Stimulated activated memory B cell treated with anti-CD40 and anti-IgM and Interleukin-4, amounts not matched to agents 10 μg/mL and 1 μg/mL and 100 μg/mL, for 72 hours (primary cell): ENCODE measurements around the gene CLDN5.

Experiments used
- ATAC-seq: fragments of 150-1000 bp; cut with Tn5 transposase; 2 replicates; pipeline ENCODE4 v1.10.0; 2021
- H3K27ac Mint-ChIP-seq: one replicate; pipeline ENCODE4 v1.8.0; 2022; ENCODE audit warnings: mild to moderate bottlenecking, mixed read lengths
- H3K27me3 Mint-ChIP-seq: one replicate; pipeline ENCODE4 v1.8.0; 2022; ENCODE audit warnings: mixed read lengths
- H3K36me3 Mint-ChIP-seq: one replicate; pipeline ENCODE4 v1.8.0; 2022; ENCODE audit warnings: mixed read lengths
- H3K4me1 Mint-ChIP-seq: one replicate; pipeline ENCODE4 v1.8.0; 2022; ENCODE audit warnings: mixed read lengths
- H3K4me3 Mint-ChIP-seq: one replicate; pipeline ENCODE4 v1.8.0; 2022; ENCODE audit warnings: mild to moderate bottlenecking, moderate library complexity, mixed read lengths
- H3K9me3 Mint-ChIP-seq: one replicate; pipeline ENCODE4 v1.8.0; 2022; ENCODE audit warnings: mixed read lengths

CLDN5 gene

GRCh38 chr22:19492504-19493174 is 31.6 kb downstream of the CLDN5 start:
- no peaks in the 10 kb centered on the region for H3K4me1 Mint-ChIP-seq
- no peak overlapping the region for H3K27ac Mint-ChIP-seq
- no peak overlapping the region for H3K4me3 Mint-ChIP-seq
- ATAC-seq = no peak
- H3K9me3 Mint-ChIP-seq = no peaks in the 10 kb centered on the region
- H3K36me3 Mint-ChIP-seq = no peaks in the 10 kb centered on the region
- H3K27me3 Mint-ChIP-seq = no peaks in the 10 kb centered on the region

- Mint-ChIP-seq H3K9me3 (no peaks in the 10 kb centered on the region), H3K27me3 (no peaks in the 10 kb centered on the region), H3K4me1 (no peaks in the 10 kb centered on the region), H3K4me3 (no peak overlapping the region), H3K27ac (no peak overlapping the region), H3K36me3 (no peaks in the 10 kb centered on the region)
- ATAC-seq = no peak
Observed at GRCh38 chr22:19490628-19491230, 33.5 kb downstream of the CLDN5 start.

- no peak overlapping the region for H3K27ac Mint-ChIP-seq
- no peak overlapping the region for H3K4me3 Mint-ChIP-seq
- H3K27me3 Mint-ChIP-seq = no peaks in the 10 kb centered on the region
- ATAC-seq = no peak
- no peaks in the 10 kb centered on the region for H3K36me3 Mint-ChIP-seq
- H3K4me1 Mint-ChIP-seq = no peaks in the 10 kb centered on the region
- no peaks in the 10 kb centered on the region for H3K9me3 Mint-ChIP-seq
Observed at GRCh38 chr22:19488884-19489843, 35.0 kb downstream of the CLDN5 start.

- H3K36me3 Mint-ChIP-seq = peaks cover 5% of the 10 kb centered on the region
- no peak overlapping the region for H3K4me3 Mint-ChIP-seq
- H3K27me3 Mint-ChIP-seq = no peaks in the 10 kb centered on the region
- no peak overlapping the region for H3K27ac Mint-ChIP-seq
- ATAC-seq = no peak
- H3K4me1 Mint-ChIP-seq = no peaks in the 10 kb centered on the region
- no peaks in the 10 kb centered on the region for H3K9me3 Mint-ChIP-seq
Observed at GRCh38 chr22:19488285-19488684, 35.9 kb downstream of the CLDN5 start.

- Mint-ChIP-seq H3K4me3 (no peak overlapping the region), H3K27ac (no peak overlapping the region), H3K4me1 (peaks cover 13% of the 10 kb centered on the region), H3K36me3 (peaks cover 5% of the 10 kb centered on the region), H3K9me3 (no peaks in the 10 kb centered on the region), H3K27me3 (no peaks in the 10 kb centered on the region)
- ATAC-seq = no peak
Observed at GRCh38 chr22:19483481-19484244, 40.5 kb downstream of the CLDN5 start.

GRCh38 chr22:19482297-19482696 is 41.9 kb downstream of the CLDN5 start:
- H3K36me3 Mint-ChIP-seq = peaks cover 5% of the 10 kb centered on the region
- ATAC-seq = no peak
- H3K4me1 Mint-ChIP-seq = peaks cover 24% of the 10 kb centered on the region
- H3K27me3 Mint-ChIP-seq = no peaks in the 10 kb centered on the region
- H3K4me3 Mint-ChIP-seq = no peak overlapping the region
- no peak overlapping the region for H3K27ac Mint-ChIP-seq
- no peaks in the 10 kb centered on the region for H3K9me3 Mint-ChIP-seq

GRCh38 chr22:19480789-19481188 is 43.4 kb downstream of the CLDN5 start:
- no peak overlapping the region for H3K27ac Mint-ChIP-seq
- no peaks in the 10 kb centered on the region for H3K9me3 Mint-ChIP-seq
- peak overlapping the region; percentile 87 for H3K4me3 Mint-ChIP-seq
- no peaks in the 10 kb centered on the region for H3K27me3 Mint-ChIP-seq
- H3K36me3 Mint-ChIP-seq = peaks cover 5% of the 10 kb centered on the region
- no peak for ATAC-seq
- H3K4me1 Mint-ChIP-seq = peaks cover 32% of the 10 kb centered on the region

GRCh38 chr22:19480173-19480568 is 44.0 kb downstream of the CLDN5 start:
- Mint-ChIP-seq H3K36me3 (peaks cover 8% of the 10 kb centered on the region), H3K27ac (peak overlapping the region; percentile 100), H3K4me3 (peak overlapping the region; percentile 87), H3K27me3 (no peaks in the 10 kb centered on the region), H3K4me1 (peaks cover 39% of the 10 kb centered on the region), H3K9me3 (no peaks in the 10 kb centered on the region)
- ATAC-seq = no peak

GRCh38 chr22:19479355-19480172 is 44.6 kb downstream of the CLDN5 start, which contains the start of gene CDC45:
CDC45 (plus strand) TSS chr22:19479920; CDS start chr22:19479969, 49 bp downstream.
- Mint-ChIP-seq H3K4me3 (peak within 1 kb of the TSS; percentile 87), H3K4me1 (peaks cover 40% of the 10 kb centered on the region), H3K27ac (peak within 1 kb of the TSS; percentile 100), H3K9me3 (no peaks in the 10 kb centered on the region), H3K36me3 (peaks cover 9% of the 10 kb centered on the region), H3K27me3 (no peaks in the 10 kb centered on the region)
- ATAC-seq = peak; percentile 97

- Mint-ChIP-seq H3K4me3 (peak within 1 kb of the TSS; percentile 87), H3K36me3 (peaks cover 11% of the 10 kb centered on the region), H3K9me3 (no peaks in the 10 kb centered on the region), H3K4me1 (peaks cover 40% of the 10 kb centered on the region), H3K27ac (peak within 1 kb of the TSS; percentile 100), H3K27me3 (no peaks in the 10 kb centered on the region)
- ATAC-seq = peak; percentile 81
Observed at GRCh38 chr22:19478901-19479354, 45.3 kb downstream of the CLDN5 start, which contains the start of gene UFD1. UFD1 (minus strand) TSS chr22:19479193; CDS start chr22:19479085, 108 bp downstream.

GRCh38 chr22:19478045-19478900 is 45.9 kb downstream of the CLDN5 start:
- Mint-ChIP-seq H3K4me3 (peak overlapping the region; percentile 87), H3K4me1 (peaks cover 40% of the 10 kb centered on the region), H3K27ac (peak overlapping the region; percentile 100), H3K27me3 (no peaks in the 10 kb centered on the region), H3K36me3 (peaks cover 13% of the 10 kb centered on the region), H3K9me3 (no peaks in the 10 kb centered on the region)
- ATAC-seq = no peak

GRCh38 chr22:19477321-19478044 is 46.7 kb downstream of the CLDN5 start:
- Mint-ChIP-seq H3K36me3 (peaks cover 17% of the 10 kb centered on the region), H3K4me1 (peaks cover 40% of the 10 kb centered on the region), H3K27me3 (no peaks in the 10 kb centered on the region), H3K9me3 (no peaks in the 10 kb centered on the region), H3K27ac (peak overlapping the region; percentile 100), H3K4me3 (peak overlapping the region; percentile 87)
- no peak for ATAC-seq

GRCh38 chr22:19476023-19476422 is 48.2 kb downstream of the CLDN5 start:
- no peak for ATAC-seq
- H3K4me1 Mint-ChIP-seq = peaks cover 40% of the 10 kb centered on the region
- H3K27ac Mint-ChIP-seq = no peak overlapping the region
- peaks cover 31% of the 10 kb centered on the region for H3K36me3 Mint-ChIP-seq
- no peak overlapping the region for H3K4me3 Mint-ChIP-seq
- no peaks in the 10 kb centered on the region for H3K27me3 Mint-ChIP-seq
- no peaks in the 10 kb centered on the region for H3K9me3 Mint-ChIP-seq
